K562 (cell line): Measurements from ENCODE around the gene TIMM10. TPM values are rescaled to one million over a fixed set of nuclear protein-coding genes. Genes with fewer than 3 reads are reported as not detected.

ENCODE experiments used
- CC2D1A ChIP-seq: fragments of 450-650 bp; IDR thresholded peaks from 2 replicates; pipeline ENCODE4 v1.6.1; 2017; ENCODE audit warnings: mild to moderate bottlenecking
- CHD1 ChIP-seq: fragments of 200-600 bp; sonication (generic); IDR thresholded peaks from one replicate; pipeline ENCODE4 v1.6.1; 2012; ENCODE audit warnings: mild to moderate bottlenecking, moderate library complexity, low read length, inconsistent platforms
- E2F6 ChIP-seq, 2 experiments: IDR thresholded peaks; 2 replicates each; pipeline ENCODE4 v1.6.1; 2011; ENCODE audit warnings: borderline replicate concordance in 1 of 2, control low read depth in 1 of 2, low read depth in 1 of 2, low read length in 1 of 2, mild to moderate bottlenecking in 1 of 2, mixed read lengths in 1 of 2, moderate library complexity in 1 of 2; ENCODE audit not compliant: insufficient read depth in 1 of 2, insufficient read length in 1 of 2, poor library complexity in 1 of 2, severe bottlenecking in 1 of 2; ENCODE audit errors: extremely low read depth in 1 of 2
- EP300 ChIP-seq: IDR thresholded peaks from 2 replicates; pipeline ENCODE4 v1.6.1; 2012; ENCODE audit warnings: low read length, improper control_type of control experiment
- ESRRA ChIP-seq: fragments of 450-650 bp; IDR thresholded peaks from 2 replicates; pipeline ENCODE4 v1.6.1; 2014; ENCODE audit warnings: low read depth, mild to moderate bottlenecking, moderate library complexity, borderline replicate concordance
- GTF2E2 ChIP-seq: fragments of 200-800 bp; sonication (Bioruptor generic); IDR thresholded peaks from 2 replicates; pipeline ENCODE4 v1.6.1; 2016; ENCODE audit warnings: missing genetic modification characterization, missing compliant biosample characterization
- HDAC2 ChIP-seq: fragments of 450-650 bp; IDR thresholded peaks from 2 replicates; pipeline ENCODE4 v1.6.1; 2016; ENCODE audit warnings: mild to moderate bottlenecking
- HDGF ChIP-seq: fragments of 450-650 bp; IDR thresholded peaks from 2 replicates; pipeline ENCODE4 v1.6.1; 2016
- KAT2B ChIP-seq: IDR thresholded peaks from one replicate; pipeline ENCODE4 v1.6.1; 2012; ENCODE audit warnings: low read depth, mild to moderate bottlenecking, control low read depth, inconsistent platforms, low read length, moderate library complexity
- KLF16 ChIP-seq: IDR thresholded peaks from 2 replicates; pipeline ENCODE4 v1.6.1; 2016; ENCODE audit warnings: antibody characterized with exemption
- NBN ChIP-seq: fragments of 450-650 bp; IDR thresholded peaks from 2 replicates; pipeline ENCODE4 v1.6.1; 2016; ENCODE audit warnings: low read depth, mild to moderate bottlenecking
- NFE2 ChIP-seq: IDR thresholded peaks from 2 replicates; pipeline ENCODE4 v1.6.1; 2014; ENCODE audit warnings: antibody characterized with exemption, low read depth
- PML ChIP-seq: IDR thresholded peaks from 2 replicates; pipeline ENCODE4 v1.6.1; 2012; ENCODE audit warnings: low read length, inconsistent platforms
- POLR2A ChIP-seq: fragments of 450-650 bp; conservative IDR thresholded peaks from 2 replicates; pipeline ENCODE4 v1.6.1; 2016
- SMARCE1 ChIP-seq: fragments of 450-650 bp; IDR thresholded peaks from 2 replicates; pipeline ENCODE4 v1.7.1; 2016; ENCODE audit warnings: mild to moderate bottlenecking
- ZC3H8 ChIP-seq: fragments of 450-650 bp; IDR thresholded peaks from 2 replicates; pipeline ENCODE4 v1.6.1; 2017
- ZFP30 ChIP-seq: fragments of 250-450 bp; sonication (Bioruptor Pico); IDR thresholded peaks from 2 replicates; pipeline ENCODE4 v1.8.0; 2022; ENCODE audit warnings: moderate library complexity, mild to moderate bottlenecking, inconsistent platforms, borderline replicate concordance
- ZNF23 ChIP-seq: fragments of 250-450 bp; sonication (Bioruptor Pico); IDR thresholded peaks from 2 replicates; pipeline ENCODE4 v1.4.0; 2020; ENCODE audit warnings: mild to moderate bottlenecking
- ZNF449 ChIP-seq: fragments of 250-450 bp; sonication (Bioruptor Pico); IDR thresholded peaks from 2 replicates; pipeline ENCODE4 v1.8.0; 2022; ENCODE audit warnings: moderate library complexity, mild to moderate bottlenecking, inconsistent platforms
- ZNF766 ChIP-seq: fragments of 200-800 bp; sonication (Bioruptor generic); conservative IDR thresholded peaks from 2 replicates; pipeline ENCODE4 v1.6.1; 2016; ENCODE audit warnings: missing genetic modification characterization, missing compliant biosample characterization
- polyA plus RNA-seq, 8 experiments: library from polyadenylated mRNA; depleted of rRNA in 4 of 8; stranded (reverse) in 5 of 8; unstranded in 3 of 8; fragments of >200 nt; fragmentation: Nextera tagmentation in 2 of 8; fragmentation: Illumina TruSeq in 1 of 8; extraction: Ambion mirVana in 2 of 8; extraction: Trizol in 1 of 8; gene quantifications; 2 replicates each; pipeline versions ENCODE4 v1.2.1 to v1.2.3, GENCODE V29; 2011 to 2014; ENCODE audit warnings: inconsistent platforms in 1 of 8, missing spikeins in 1 of 8
- total RNA-seq, 7 experiments: library from RNA; depleted of rRNA in 6 of 7; stranded (reverse); fragments of >200 nt in 6 of 7; fragmentation: Illumina TruSeq in 2 of 7; extraction: Trizol in 2 of 7; gene quantifications; 2 replicates each; pipeline versions ENCODE4 v1.2.1 to v1.2.3, GENCODE V29; 2011 to 2021; ENCODE audit warnings: low replicate concordance in 1 of 7
- TF ChIP-seq, protein P1 (sequence below): sonication (generic); formaldehyde crosslinking; IDR thresholded peaks from 2 replicates; pipeline ENCODE4 v1.8.0; 2022; ENCODE audit warnings: mild to moderate bottlenecking, low read depth, missing genetic modification reagents
- TF ChIP-seq, protein P2 (sequence below): fragments of 450-650 bp; IDR thresholded peaks from 2 replicates; pipeline ENCODE4 v1.6.1; 2018; ENCODE audit not compliant: partially characterized antibody

TIMM10 gene
- total and polyA plus RNA-seq, 9 of the 15 experiments (the other 6 are each of a cell fraction or from before 2014, with no cell fraction given) = 109 to 553 (median 172) TPM

- TF ChIP-seq, protein P1, sequence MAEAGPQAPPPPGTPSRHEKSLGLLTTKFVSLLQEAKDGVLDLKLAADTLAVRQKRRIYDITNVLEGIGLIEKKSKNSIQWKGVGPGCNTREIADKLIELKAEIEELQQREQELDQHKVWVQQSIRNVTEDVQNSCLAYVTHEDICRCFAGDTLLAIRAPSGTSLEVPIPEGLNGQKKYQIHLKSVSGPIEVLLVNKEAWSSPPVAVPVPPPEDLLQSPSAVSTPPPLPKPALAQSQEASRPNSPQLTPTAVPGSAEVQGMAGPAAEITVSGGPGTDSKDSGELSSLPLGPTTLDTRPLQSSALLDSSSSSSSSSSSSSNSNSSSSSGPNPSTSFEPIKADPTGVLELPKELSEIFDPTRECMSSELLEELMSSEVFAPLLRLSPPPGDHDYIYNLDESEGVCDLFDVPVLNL = 0 out of 2 replicates have a peak, but pooled peaks have one; percentile 13
- TF ChIP-seq ZNF766 (CRISPR knock-in tag) (0 out of 2 replicates have a peak, but pooled peaks have one; percentile 19), HDGF (peak; percentile 74; the same call in 1 of the 2 replicates), ZFP30 (CRISPR knock-in tag) (no peak), ZNF449 (CRISPR knock-in tag) (no peak), PML (no peak), KAT2B (no peak), ZNF23 (CRISPR knock-in tag) (no peak), SMARCE1 (no peak), HDAC2 (peak; percentile 97), CHD1 (peak; percentile 76), CC2D1A (peak; percentile 24; the same call in 1 of the 2 replicates), NBN (no peak), POLR2A (no peak), KLF16 (no peak), E2F6 (IDR thresholded peaks at IDR 0.05; ENCODE audit: borderline replicate concordance in 1 of 2, extremely low read depth in 1 of 2, insufficient read depth in 1 of 2, insufficient read length in 1 of 2, low read depth in 1 of 2, low read length in 1 of 2, poor library complexity in 1 of 2, severe bottlenecking in 1 of 2) (no peak), ESRRA (peak; percentile 100), ZC3H8 (no peak), GTF2E2 (no peak), EP300 (no peak), NFE2 (no peak)
- TF ChIP-seq, protein P2, sequence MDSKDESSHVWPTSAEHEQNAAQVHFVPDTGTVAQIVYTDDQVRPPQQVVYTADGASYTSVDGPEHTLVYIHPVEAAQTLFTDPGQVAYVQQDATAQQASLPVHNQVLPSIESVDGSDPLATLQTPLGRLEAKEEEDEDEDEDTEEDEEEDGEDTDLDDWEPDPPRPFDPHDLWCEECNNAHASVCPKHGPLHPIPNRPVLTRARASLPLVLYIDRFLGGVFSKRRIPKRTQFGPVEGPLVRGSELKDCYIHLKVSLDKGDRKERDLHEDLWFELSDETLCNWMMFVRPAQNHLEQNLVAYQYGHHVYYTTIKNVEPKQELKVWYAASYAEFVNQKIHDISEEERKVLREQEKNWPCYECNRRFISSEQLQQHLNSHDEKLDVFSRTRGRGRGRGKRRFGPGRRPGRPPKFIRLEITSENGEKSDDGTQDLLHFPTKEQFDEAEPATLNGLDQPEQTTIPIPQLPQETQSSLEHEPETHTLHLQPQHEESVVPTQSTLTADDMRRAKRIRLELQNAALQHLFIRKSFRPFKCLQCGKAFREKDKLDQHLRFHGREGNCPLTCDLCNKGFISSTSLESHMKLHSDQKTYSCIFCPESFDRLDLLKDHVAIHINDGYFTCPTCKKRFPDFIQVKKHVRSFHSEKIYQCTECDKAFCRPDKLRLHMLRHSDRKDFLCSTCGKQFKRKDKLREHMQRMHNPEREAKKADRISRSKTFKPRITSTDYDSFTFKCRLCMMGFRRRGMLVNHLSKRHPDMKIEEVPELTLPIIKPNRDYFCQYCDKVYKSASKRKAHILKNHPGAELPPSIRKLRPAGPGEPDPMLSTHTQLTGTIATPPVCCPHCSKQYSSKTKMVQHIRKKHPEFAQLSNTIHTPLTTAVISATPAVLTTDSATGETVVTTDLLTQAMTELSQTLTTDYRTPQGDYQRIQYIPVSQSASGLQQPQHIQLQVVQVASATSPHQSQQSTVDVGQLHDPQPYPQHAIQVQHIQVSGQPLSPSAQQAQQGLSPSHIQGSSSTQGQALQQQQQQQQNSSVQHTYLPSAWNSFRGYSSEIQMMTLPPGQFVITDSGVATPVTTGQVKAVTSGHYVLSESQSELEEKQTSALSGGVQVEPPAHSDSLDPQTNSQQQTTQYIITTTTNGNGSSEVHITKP = no peak
Observed at GRCh38 chr11:57530215-57530595, 349 bp downstream of the TIMM10 start (continued).
